H1 (cell line): ENCODE data around the gene CCNL2. TPM values are rescaled to one million over a fixed set of nuclear protein-coding genes. Genes with fewer than 3 reads are reported as not detected.

Source experiments
- CTCF ChIA-PET: fragments of 300-600 bp; sonication (Branson Sonifier 250); formaldehyde crosslinking; loops from one replicate; lab custom pipeline; 2021; ENCODE audit not compliant: partially characterized antibody; lab: Charles Lee
- POLR2A ChIA-PET: fragments of 300-600 bp; sonication (Branson Sonifier 250); formaldehyde crosslinking; loops from one replicate; lab custom pipeline; 2021; ENCODE audit warnings: inconsistent platforms; ENCODE audit not compliant: partially characterized antibody; lab: Charles Lee
- DNase-seq, 2 experiments: peaks; one replicate each; pipeline versions ENCODE4 v3.0.0 to v3.0.0-alpha.2; 2010 to 2022; ENCODE audit warnings: low spot score in 2 of 2, low read depth in 1 of 2, mixed read lengths in 1 of 2
- FAIRE-seq: peaks from 2 replicates; lab custom pipeline; 2011; peaks lifted over from hg19 to GRCh38; lab: Jason Lieb, UNC
- H2AFZ ChIP-seq: 2 replicates; pipeline ENCODE4 v1.8.1; 2012; ENCODE audit warnings: low read length, inconsistent platforms
- H2AK5ac ChIP-seq: 2 replicates; pipeline ENCODE4 v1.6.1; 2013; ENCODE audit warnings: low read depth, low read length
- H2BK120ac ChIP-seq: replicated peaks from 2 replicates; pipeline ENCODE3; 2013; ENCODE audit warnings: low read depth, low read length, inconsistent platforms
- H2BK12ac ChIP-seq: 2 replicates; pipeline ENCODE4 v1.6.1; 2013; ENCODE audit warnings: low read depth, low read length
- H2BK15ac ChIP-seq: 2 replicates; pipeline ENCODE4 v1.6.1; 2013; ENCODE audit warnings: low read length
- H2BK20ac ChIP-seq: 2 replicates; pipeline ENCODE4 v1.6.1; 2013; ENCODE audit warnings: low read length
- H2BK5ac ChIP-seq: 2 replicates; pipeline ENCODE4 v1.6.1; 2013; ENCODE audit warnings: low read depth, low read length
- H3K14ac ChIP-seq: 2 replicates; pipeline ENCODE4 v1.6.1; 2013; ENCODE audit warnings: inconsistent platforms; ENCODE audit not compliant: insufficient read length
- H3K18ac ChIP-seq: 2 replicates; pipeline ENCODE4 v1.6.1; 2013; ENCODE audit warnings: low read length; ENCODE audit errors: extremely low read depth
- H3K23ac ChIP-seq: 2 replicates; pipeline ENCODE4 v1.6.1; 2013; ENCODE audit warnings: inconsistent platforms; ENCODE audit not compliant: insufficient read length
- H3K23me2 ChIP-seq: 2 replicates; pipeline ENCODE4 v1.6.1; 2013; ENCODE audit warnings: low read depth, low read length
- H3K27ac ChIP-seq: 2 replicates; pipeline ENCODE4 v1.6.1; 2011; ENCODE audit warnings: low read depth, low read length, inconsistent platforms
- H3K27me3 ChIP-seq, 4 experiments: replicated peaks in 1 of 4; 1 replicate in 1 of 4; 2 replicates in 3 of 4; pipeline versions ENCODE4 v1.6.1 to v1.8.1; 2011 to 2013; ENCODE audit warnings: low read length in 3 of 4, mild to moderate bottlenecking in 3 of 4, inconsistent platforms in 2 of 4, mixed read lengths in 2 of 4, moderate library complexity in 1 of 4; ENCODE audit not compliant: control insufficient read depth in 3 of 4, insufficient read depth in 3 of 4; ENCODE audit errors: extremely low read depth in 1 of 4
- H3K36me3 ChIP-seq, 4 experiments: 2 replicates each; pipeline versions ENCODE4 v1.6.1 to v1.8.1; 2011 to 2013; ENCODE audit warnings: mild to moderate bottlenecking in 4 of 4, low read length in 3 of 4, moderate library complexity in 2 of 4, control low read depth in 1 of 4, inconsistent platforms in 1 of 4; ENCODE audit not compliant: insufficient read depth in 4 of 4, control insufficient read depth in 2 of 4
- H3K4ac ChIP-seq: replicated peaks from 2 replicates; pipeline ENCODE3; 2013; ENCODE audit warnings: low read length, low read depth, mixed read lengths, inconsistent platforms; ENCODE audit not compliant: insufficient read length
- H3K4me1 ChIP-seq, 4 experiments: replicated peaks in 1 of 4; 1 replicate in 1 of 4; 2 replicates in 3 of 4; pipeline versions ENCODE4 v1.6.1 to v1.8.1; 2011 to 2013; ENCODE audit warnings: low read length in 3 of 4, inconsistent platforms in 2 of 4, mixed read lengths in 1 of 4; ENCODE audit not compliant: insufficient read depth in 4 of 4, control insufficient read depth in 3 of 4
- H3K4me2 ChIP-seq, 2 experiments: 2 replicates each; pipeline versions ENCODE4 v1.6.1 to v1.8.1; 2011 to 2013; ENCODE audit warnings: low read depth in 2 of 2, low read length in 2 of 2, control low read depth in 1 of 2, inconsistent platforms in 1 of 2, mild to moderate bottlenecking in 1 of 2; ENCODE audit not compliant: insufficient read depth in 1 of 2
- H3K4me3 ChIP-seq, 4 experiments: fragments of 200-600, 300-600 bp in 1 of 4; sonication (generic), shearing (Covaris generic), sonication (Bioruptor Twin) in 1 of 4; 2 replicates each; pipeline versions ENCODE4 v1.5.1 to v1.8.1; 2011 to 2016; ENCODE audit warnings: low read length in 4 of 4, low read depth in 3 of 4, control low read depth in 2 of 4, inconsistent platforms in 2 of 4, mild to moderate bottlenecking in 2 of 4, mixed read lengths in 1 of 4, moderate library complexity in 1 of 4; ENCODE audit not compliant: insufficient read depth in 2 of 4; ENCODE audit errors: extremely low read depth in 1 of 4
- H3K56ac ChIP-seq: replicated peaks from 2 replicates; pipeline ENCODE3; 2013; ENCODE audit warnings: low read depth, mild to moderate bottlenecking, mixed read lengths, low read length, inconsistent platforms; ENCODE audit not compliant: insufficient read length
- H3K79me1 ChIP-seq: 2 replicates; pipeline ENCODE4 v1.6.1; 2013; ENCODE audit warnings: low read depth, low read length, control low read depth
- H3K79me2 ChIP-seq, 2 experiments: 2 replicates each; pipeline versions ENCODE4 v1.6.1 to v1.8.1; 2012 to 2013; ENCODE audit warnings: low read length in 2 of 2, mild to moderate bottlenecking in 2 of 2, inconsistent platforms in 1 of 2; ENCODE audit not compliant: insufficient read depth in 2 of 2, control insufficient read depth in 1 of 2
- H3K9ac ChIP-seq, 4 experiments: replicated peaks in 1 of 4; 1 replicate in 1 of 4; 2 replicates in 3 of 4; pipeline versions ENCODE4 v1.6.1 to v1.8.1; 2011 to 2013; ENCODE audit warnings: low read depth in 3 of 4, low read length in 3 of 4, control low read depth in 2 of 4, mild to moderate bottlenecking in 2 of 4, moderate library complexity in 2 of 4, inconsistent platforms in 1 of 4; ENCODE audit errors: extremely low read depth in 1 of 4
- H3K9me3 ChIP-seq, 2 experiments: 2 replicates each; pipeline versions ENCODE4 v1.6.1 to v1.8.1; 2012 to 2013; ENCODE audit warnings: mild to moderate bottlenecking in 2 of 2, moderate library complexity in 2 of 2, control low read depth in 1 of 2, inconsistent platforms in 1 of 2, low read depth in 1 of 2, low read length in 1 of 2, mixed read lengths in 1 of 2; ENCODE audit not compliant: insufficient read depth in 2 of 2
- H4K20me1 ChIP-seq, 2 experiments: replicated peaks in 1 of 2; 2 replicates each; pipeline versions ENCODE3 to v1.8.1; 2011 to 2013; ENCODE audit warnings: inconsistent platforms in 2 of 2, low read length in 2 of 2, mild to moderate bottlenecking in 1 of 2; ENCODE audit not compliant: insufficient read depth in 2 of 2, control insufficient read depth in 1 of 2
- H4K5ac ChIP-seq: 2 replicates; pipeline ENCODE4 v1.6.1; 2013; ENCODE audit warnings: low read length, low read depth, mixed read lengths, inconsistent platforms; ENCODE audit not compliant: insufficient read length
- H4K8ac ChIP-seq: 2 replicates; pipeline ENCODE4 v1.8.0; 2013; ENCODE audit warnings: mild to moderate bottlenecking, moderate library complexity, low read length, inconsistent platforms; ENCODE audit not compliant: insufficient read depth; ENCODE audit errors: extremely low read depth
- H4K91ac ChIP-seq: replicated peaks from 2 replicates; pipeline ENCODE3; 2013; ENCODE audit warnings: low read length, mixed read lengths, inconsistent platforms; ENCODE audit not compliant: insufficient read length
- BACH1 ChIP-seq: IDR thresholded peaks from 2 replicates; pipeline ENCODE4 v1.6.1; 2012; ENCODE audit warnings: low read length, improper control_type of control experiment
- EZH2 ChIP-seq: fragments of 200-600 bp; sonication (generic); IDR thresholded peaks from 2 replicates; pipeline ENCODE4 v1.7.1; 2012; ENCODE audit warnings: low read depth, mild to moderate bottlenecking, moderate library complexity, low read length, inconsistent platforms; ENCODE audit not compliant: severe bottlenecking
- KDM4A ChIP-seq: IDR thresholded peaks from one replicate; pipeline ENCODE4 v1.7.1; 2012; ENCODE audit warnings: low read depth, mild to moderate bottlenecking, moderate library complexity, low read length, inconsistent platforms; ENCODE audit not compliant: severe bottlenecking
- TAF7 ChIP-seq: optimal IDR thresholded peaks from 2 replicates; pipeline ENCODE3; 2011; ENCODE audit warnings: low read depth, mild to moderate bottlenecking, inconsistent platforms, low read length, moderate library complexity, borderline replicate concordance
- TBP ChIP-seq: IDR thresholded peaks from 2 replicates; pipeline ENCODE4 v1.6.1; 2011; ENCODE audit warnings: low read depth, low read length, improper control_type of control experiment
- WGBS, 2 experiments: shearing (Covaris generic) in 1 of 2; methylation state at CpG; one replicate each; pipeline versions ENCODE4 v1.1.6 to v1.1.7; 2013 to 2015; ENCODE audit warnings: low lambda C conversion rate in 2 of 2, mixed read lengths in 2 of 2, inconsistent platforms in 1 of 2, low coverage in 1 of 2, missing lambda C conversion rate in 1 of 2; ENCODE audit not compliant: insufficient replicate concordance in 2 of 2, insufficient coverage in 1 of 2, insufficient read length in 1 of 2; ENCODE audit errors: extremely low coverage in 1 of 2, missing lambda C conversion rate in 1 of 2; 5-methylcytosine and 5-hydroxymethylcytosine counted together
- polyA plus RNA-seq, 7 experiments: library from polyadenylated mRNA; depleted of rRNA in 3 of 7; stranded (reverse) in 5 of 7; unstranded in 2 of 7; fragments of >200 nt in 5 of 7; fragments of 200-250 nt in 2 of 7; gene quantifications; 1 replicate in 5 of 7; 2 replicates in 1 of 7; 4 replicates in 1 of 7; pipeline versions ENCODE4 v1.2.1 to v1.2.3, GENCODE V29; 2011 to 2013; ENCODE audit warnings: missing spikeins in 2 of 7, mixed read lengths in 2 of 7
- total RNA-seq: library from RNA; stranded (reverse); fragmentation: NEBNext Ultra II Directional; extraction: Animal tissue kit (Norgen Biotek cat#: 25700); gene quantifications from 2 replicates; pipeline ENCODE4 v1.2.1, GENCODE V29; 2021

CCNL2 gene
- total and polyA plus RNA-seq, 2 of the 8 experiments (the other 6 are each of a cell fraction or from before 2014, with no cell fraction given) = 79.8 to 120 TPM

- no peak overlapping the region for H2BK15ac ChIP-seq
- ChIA-PET POLR2A (interaction anchor here (20.0 to 33.4 kb wide), 3 partner anchors 6 to 40 kb away, joined by 515 to 719 read pairs (median 719); partner anchors contain the start of genes ANKRD65, AURKAIP1, CCNL2 and MRPL20), CTCF (interaction anchor here (0.7 to 3.4 kb wide), 6 partner anchors 10 to 91 kb away, joined by 3 to 20 read pairs (median 4); no protein-coding TSS in a partner anchor)
- H4K8ac ChIP-seq = no peak overlapping the region
- no peak overlapping the region for H2BK120ac ChIP-seq
- no peaks in the 10 kb centered on the region for H3K4me1 ChIP-seq
- no peak overlapping the region for H2AFZ ChIP-seq
- no peak overlapping the region for H4K5ac ChIP-seq
- no peak overlapping the region for H4K91ac ChIP-seq
- no peaks in the 10 kb centered on the region for H3K27me3 ChIP-seq
- H3K23ac ChIP-seq = no peak overlapping the region
- no peak overlapping the region for H2BK12ac ChIP-seq
- H3K79me1 ChIP-seq = peaks cover 4% of the 10 kb centered on the region
- no peaks in the 10 kb centered on the region for H3K9me3 ChIP-seq
- H2BK5ac ChIP-seq = no peak overlapping the region
- H4K20me1 ChIP-seq = peaks cover 8 to 20% of the 10 kb centered on the region in 2 experiments
- no peaks in the 10 kb centered on the region for H3K23me2 ChIP-seq
- H3K4ac ChIP-seq = no peak overlapping the region
- FAIRE-seq (no peak), DNase-seq (no peak)
- no peak overlapping the region for H2BK20ac ChIP-seq
- no peak overlapping the region for H3K4me3 ChIP-seq
- no peak overlapping the region for H2AK5ac ChIP-seq
- no peak overlapping the region for H3K27ac ChIP-seq
- H3K14ac ChIP-seq = no peak overlapping the region
- peaks cover 64 to 95% (median 89%) of the 10 kb centered on the region in 4 experiments for H3K36me3 ChIP-seq
- no peak overlapping the region for H3K9ac ChIP-seq
- peaks cover 0 to 13% of the 10 kb centered on the region in 2 experiments; a peak in 1 of 4 replicates for H3K79me2 ChIP-seq
- WGBS, 2 experiments = 98% methylated on average over 12 of the region's 12 CpGs; no CpG with 5 or more reads in 1 of the 2 experiments
- no peak overlapping the region for H3K56ac ChIP-seq
- TF ChIP-seq KDM4A (no peak), BACH1 (no peak), TAF7 (no peak), EZH2 (no peak), TBP (no peak)
- H3K4me2 ChIP-seq = no peak overlapping the region
- H3K18ac ChIP-seq = no peak overlapping the region
These were observed 8.5 kb downstream of the CCNL2 start for GRCh38 chr1:1390675-1391074.
